8988T (cell line): ENCODE measurements around the gene LEMD1.

Source experiments
- DNase-seq: peaks from one replicate; pipeline ENCODE4 v3.0.0; 2011

Gene LEMD1, protein sequence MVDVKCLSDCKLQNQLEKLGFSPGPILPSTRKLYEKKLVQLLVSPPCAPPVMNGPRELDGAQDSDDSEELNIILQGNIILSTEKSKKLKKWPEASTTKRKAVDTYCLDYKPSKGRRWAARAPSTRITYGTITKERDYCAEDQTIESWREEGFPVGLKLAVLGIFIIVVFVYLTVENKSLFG

DNA sequence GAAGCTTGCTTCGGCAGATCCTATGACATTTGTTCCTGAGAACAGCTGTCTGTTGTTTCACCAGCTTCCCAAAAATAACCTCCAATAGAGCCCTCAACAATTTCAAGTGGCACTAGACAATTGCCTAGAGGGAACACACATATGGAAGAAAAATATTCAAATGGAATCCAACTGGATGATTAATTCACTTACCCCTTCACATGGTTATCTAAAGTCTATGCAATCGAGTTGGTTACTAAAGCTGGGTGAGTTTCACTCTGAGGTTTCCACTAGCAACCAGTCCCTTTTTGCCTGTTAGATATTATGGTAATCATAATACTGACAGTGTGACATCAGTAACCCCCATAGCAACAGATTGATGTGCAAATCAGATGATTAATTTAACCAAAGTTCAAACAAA is at the start of gene LEMD1:
Gene LEMD1 (minus strand): TSS at position 259 of the 400 bp plus-strand sequence. CDS start 1,520 bp downstream, outside the sequence.
- DNase-seq = no peak

DNA sequence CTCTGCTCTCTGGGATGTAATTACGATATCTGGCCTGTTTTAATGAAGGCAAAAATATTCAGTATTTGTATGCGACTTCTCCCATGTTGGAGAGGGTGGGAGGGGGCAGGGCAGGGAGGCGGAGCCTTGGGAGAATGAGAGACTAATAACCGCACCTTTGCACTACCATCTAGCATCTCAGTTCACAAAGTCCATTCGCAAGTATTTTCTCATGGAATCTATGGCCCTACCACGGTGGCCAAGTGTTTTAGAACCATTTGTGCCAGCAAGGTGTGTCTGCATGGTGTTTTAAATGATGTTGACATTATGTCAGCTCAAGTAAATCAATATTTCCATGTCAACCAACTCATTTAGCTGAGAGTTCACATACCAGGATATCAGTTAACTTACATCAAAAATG is 48.3 kb upstream of the LEMD1 start:
- DNase-seq = no peak

DNA sequence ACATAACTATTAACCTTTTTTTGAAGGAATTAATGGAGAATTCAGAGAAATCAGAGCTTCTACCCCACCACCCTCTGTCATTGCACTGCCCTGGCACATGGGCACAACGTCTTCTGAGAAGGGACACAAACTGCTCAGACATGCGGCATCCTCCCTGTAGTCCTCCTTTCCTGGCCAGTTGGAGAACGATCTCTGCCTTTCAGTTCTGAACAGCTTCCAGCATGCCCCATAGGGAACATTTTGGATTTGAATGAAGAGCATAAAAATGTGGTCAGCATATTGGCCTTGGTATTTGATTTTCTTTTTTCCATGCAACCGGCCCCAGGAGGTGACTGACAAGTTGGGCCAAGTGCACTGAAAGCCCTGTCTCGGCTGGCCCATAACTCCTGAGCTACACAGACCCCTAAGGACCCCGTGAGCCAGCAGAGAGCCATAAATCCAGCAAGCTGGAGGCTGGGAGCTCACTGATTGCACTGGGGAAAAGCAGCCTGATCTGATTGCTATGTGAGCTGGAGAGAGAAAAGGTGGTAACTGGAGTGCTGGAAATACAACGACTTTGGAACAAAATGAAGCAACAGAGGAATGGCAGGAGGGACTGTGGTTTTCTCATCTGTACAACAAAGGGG is 44.9 kb upstream of the LEMD1 start:
- no peak for DNase-seq

DNA sequence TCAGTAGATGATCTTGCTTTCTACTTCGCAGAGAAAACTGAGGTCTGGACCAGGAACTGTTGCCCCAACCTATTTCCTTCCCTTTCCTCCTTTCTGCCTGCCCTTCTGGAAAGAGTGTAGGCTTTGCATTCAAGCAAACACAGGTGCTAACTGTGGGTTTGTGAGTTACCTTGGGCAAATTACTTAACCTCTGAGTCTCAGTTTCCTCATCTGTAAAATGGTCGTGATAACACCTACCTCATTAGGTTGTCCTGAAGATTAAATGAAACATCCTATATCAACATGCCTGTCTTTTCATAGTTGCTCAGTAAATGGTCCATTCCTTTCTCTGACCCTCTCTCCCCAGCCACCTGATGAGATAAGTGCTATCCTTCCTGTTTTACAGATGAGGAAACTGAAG is 43.5 kb upstream of the LEMD1 start:
- DNase-seq = no peak

DNA sequence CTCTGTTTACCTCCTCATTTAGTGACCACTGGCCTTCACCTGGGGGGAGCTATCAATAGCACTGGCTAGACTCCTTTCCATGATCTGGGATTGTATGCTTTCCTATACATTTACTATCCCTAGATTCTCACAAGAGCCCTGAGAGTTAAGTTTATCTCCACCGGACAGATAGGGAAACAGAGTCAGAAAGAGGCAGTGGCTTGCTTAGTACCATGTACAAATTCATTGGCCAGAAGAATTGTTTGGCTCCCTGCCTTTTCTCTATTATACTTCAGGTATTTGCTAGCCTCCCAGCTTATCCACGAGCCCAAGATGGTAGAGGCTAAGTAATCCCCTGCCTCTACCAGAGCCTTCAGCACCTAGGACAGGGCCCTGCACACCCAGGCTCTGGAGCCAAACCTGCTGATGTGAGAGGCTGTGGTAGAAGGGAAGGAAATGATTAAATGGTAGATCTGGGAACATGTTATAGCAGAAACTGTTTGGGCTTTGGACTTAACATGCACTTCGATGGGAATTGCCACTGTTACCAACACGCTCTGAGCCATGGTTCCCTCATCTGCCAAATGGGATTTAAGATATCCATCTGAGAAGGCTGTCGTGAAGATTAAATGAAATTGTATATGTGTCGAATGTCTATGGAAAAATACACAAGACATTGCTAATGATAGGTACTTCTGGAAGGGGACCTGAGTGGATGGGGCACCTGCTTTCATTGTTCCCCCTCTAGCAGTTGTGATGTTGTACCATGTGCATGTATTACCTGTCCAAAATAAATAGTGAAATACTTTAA is 37.1 kb upstream of the LEMD1 start:
- DNase-seq = no peak

DNA sequence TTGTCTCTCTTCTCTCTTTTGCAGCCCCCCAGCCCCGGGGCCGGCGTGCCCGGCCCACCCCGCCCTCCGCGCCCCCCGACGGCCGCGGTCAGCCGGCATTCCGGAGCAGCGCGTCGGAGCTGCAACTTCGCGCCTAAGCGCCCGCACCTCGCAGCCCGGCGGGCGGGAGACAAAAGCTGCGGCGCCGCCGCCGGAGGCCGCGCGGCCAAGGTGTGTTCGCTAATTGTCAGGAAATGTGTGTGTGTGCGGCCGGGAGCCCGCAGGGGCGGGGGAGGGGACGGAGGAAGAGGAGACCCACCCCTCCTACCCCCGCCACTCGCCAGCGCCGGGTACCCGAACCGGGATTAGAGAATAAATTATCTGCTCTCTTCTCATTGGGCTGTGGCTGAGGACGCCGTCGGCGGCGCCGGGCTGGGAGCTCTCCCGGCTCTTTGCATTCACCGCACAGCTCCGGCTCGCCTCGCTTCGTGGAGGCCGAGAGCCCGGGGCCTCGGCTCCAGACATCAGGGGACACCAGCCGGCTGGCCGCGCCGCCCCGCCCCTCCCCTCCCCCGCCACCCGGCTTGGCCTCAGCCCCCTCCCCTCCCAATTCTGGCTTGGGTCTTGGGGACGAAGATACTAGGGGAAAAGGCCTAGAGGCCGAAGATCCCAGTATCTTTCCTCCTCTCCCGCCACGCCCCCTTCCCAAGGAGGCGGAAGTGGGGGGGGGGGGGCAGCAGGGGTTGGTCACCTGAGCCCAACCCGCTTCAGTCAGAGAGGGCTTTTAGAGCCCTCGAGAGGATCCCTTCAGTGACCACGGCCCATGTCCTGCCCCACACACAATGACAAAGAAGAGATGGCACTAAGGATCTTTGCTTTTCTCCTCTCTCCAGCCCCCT is 35.3 kb upstream of the LEMD1 start:
- no peak for DNase-seq

DNA sequence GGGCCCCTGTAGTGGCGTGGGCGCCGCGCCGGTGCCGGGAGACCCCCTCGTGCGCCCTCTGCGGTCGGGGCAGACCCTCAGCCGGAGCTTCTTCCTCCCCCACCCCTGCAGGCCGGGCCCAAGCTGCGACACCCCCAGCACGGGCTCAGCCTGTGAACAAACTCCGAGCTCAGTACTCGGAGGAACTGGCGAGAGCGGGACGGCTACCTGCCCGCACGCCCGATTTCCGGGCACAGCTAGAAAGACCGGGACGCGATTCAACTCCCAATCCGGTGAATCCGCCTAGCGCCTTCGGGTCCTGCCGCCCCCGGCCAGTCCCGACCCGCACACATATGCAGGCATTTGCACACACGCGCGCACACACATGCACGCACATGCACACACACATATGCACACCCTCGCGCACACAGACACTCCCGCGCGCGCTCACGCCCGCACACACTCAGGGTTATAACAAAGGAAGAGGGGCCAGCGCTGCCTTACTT is 34.6 kb upstream of the LEMD1 start:
- no peak for DNase-seq

DNA sequence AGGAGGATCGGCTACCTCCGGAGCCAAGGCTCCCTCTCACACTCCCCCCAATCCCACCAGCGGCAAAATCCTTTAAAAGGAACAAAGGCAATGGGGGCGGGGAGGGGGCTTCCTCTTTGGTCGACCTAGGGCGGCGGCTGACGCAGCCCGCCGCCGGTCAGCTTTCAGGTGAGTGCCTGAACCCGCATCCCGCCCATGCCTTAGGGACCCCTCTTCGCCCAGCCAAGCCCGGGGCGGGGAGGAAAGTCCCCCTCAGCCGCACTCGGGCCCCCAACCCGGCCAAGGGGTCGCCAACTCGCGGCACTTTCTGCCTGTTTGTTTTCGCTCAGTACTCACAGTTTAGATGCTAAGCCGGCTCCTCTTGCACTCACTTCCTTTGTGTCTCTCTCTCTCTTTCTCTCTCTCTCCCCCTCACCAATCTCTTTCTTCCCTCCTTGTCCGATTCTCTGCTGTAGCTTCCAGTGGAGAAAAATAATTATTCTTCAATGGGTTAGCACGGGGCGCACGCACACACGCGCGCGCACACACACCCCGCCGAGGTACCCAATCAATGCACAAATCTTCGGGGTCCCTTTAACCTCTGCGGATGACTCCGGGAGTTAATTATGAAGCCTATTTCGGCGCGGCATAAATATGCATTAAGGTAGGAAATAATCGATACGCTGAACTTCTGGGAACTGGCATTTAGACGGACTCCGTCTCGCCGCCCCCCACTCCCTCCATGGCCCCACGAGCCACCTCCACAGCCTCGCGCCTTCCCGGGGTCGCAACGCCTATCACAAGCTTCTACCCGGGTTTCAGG is 33.9 kb upstream of the LEMD1 start, which contains the start of gene BLACAT1:
Gene BLACAT1 (minus strand): TSS at position 465 of the 802 bp plus-strand sequence.
- DNase-seq = no peak

DNA sequence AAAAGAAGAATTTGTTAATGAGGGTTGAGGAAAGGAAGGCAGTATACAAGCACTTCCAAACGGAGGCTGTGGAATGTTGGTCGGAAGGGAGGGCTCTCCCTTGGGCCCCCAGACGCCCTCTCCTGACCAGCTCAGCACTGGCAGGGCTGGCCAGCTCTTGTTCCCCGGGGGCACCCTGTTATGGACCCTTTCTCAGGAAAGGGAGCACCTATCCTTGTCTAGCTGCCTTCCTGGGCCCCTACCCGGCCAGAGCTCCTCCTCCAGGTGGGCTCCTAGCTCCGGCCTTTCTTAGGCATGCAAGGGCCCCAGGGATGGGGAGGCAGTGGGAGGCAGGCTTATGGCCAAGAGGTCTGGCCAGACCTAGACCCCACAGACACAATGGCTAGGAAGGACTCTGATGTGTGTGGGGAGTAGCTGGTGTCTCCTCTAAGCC is 33.1 kb upstream of the LEMD1 start:
- no peak for DNase-seq

DNA sequence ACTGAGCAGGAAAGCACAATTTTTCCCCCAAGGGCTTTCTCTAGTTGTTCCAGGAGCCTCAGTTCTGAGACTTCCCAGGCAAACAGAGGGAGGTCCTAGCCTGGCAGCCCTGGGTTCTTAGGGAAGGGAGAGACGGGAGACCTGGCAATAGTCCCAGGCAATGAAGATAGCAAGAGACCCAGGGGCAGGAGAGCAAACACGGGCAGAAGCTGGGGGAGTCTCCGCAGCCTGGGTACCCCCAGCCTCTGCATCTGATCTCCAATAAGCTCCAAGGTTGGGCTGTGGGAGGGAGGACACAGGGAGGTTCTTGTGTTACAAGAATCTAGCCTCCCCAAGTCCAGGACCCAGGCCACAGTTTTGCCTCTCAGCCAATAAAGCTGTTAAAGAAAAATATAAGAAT is 31.6 kb upstream of the LEMD1 start:
- no peak for DNase-seq

DNA sequence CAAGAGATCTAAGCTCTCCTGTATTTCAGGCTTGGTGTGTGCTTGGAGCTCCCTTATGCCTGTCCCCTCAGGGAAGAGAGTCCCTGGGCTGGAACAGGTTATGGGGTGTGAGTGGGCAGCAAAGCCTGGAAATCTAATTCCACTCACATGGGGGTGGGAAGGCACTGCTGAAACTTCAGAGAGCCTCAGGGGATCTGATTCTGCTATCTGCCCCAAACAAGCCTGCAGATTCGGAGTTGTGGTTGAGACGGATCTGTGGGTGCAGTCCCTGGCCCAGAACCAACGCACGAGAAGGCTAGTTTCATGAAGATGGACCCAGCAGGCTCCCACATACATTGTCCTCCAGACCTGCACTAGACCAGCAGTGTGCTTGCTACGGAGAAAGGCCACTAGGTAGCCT is 31.1 kb upstream of the LEMD1 start:
- no peak for DNase-seq

DNA sequence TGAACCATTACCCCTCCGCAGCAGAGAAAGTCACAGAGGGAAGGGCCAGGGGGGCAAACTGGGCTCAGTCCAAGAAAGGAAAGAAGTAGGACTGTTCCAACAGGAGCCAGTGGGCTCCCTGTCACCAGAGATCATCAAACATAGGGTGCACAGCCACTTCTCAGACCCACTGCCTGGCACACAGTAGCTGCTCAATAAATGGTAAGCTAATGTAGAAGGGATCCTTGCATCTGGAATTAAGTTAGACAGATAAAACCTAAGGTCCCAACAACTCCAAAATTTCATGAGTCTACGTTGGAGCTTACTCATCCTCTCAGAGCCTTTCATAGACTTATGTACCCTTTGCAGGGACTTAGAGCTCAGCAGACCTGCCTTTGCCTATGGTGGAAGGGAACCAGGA is 30.5 kb upstream of the LEMD1 start:
- DNase-seq = no peak

DNA sequence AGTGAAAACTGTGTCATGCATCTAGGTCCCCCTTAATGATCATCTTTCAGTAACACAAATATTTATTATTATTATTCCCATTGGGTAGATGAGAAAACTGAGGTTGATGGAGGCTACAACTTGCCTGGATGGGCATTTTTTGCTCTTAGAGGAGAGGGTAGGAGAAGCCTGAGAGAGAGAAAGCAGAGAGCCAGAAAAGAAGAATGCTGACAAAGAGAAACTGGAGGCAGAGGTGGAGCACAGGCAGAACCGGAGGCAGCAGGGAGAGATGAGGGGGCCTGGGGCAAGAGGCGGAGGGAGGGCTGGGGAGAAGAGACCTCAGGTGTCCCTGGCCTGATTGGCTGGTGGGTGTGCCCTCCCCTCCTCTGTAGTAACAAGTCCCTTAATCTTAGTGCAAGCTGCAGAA is 29.9 kb upstream of the LEMD1 start:
- DNase-seq = no peak

DNA sequence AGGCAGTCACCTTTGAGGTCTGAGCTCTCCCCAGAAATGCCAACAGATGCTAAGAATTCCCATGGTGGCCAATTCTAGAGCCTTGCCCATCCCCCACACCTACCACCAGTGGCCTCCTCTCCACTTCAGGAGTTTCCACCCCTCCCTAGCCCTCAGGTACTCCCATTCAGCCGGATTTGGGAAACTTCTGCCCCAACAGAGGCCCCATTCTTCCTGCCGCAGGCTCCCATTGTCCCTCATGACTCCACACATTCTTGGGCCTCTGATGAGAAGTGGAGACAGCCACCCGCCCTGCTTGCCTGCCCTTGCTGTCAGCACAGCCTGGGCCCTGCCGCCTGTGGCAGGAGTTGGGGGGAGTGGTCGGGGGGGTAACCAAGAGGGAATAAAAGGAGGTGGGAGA is 29.3 kb upstream of the LEMD1 start:
- DNase-seq = no peak

DNA sequence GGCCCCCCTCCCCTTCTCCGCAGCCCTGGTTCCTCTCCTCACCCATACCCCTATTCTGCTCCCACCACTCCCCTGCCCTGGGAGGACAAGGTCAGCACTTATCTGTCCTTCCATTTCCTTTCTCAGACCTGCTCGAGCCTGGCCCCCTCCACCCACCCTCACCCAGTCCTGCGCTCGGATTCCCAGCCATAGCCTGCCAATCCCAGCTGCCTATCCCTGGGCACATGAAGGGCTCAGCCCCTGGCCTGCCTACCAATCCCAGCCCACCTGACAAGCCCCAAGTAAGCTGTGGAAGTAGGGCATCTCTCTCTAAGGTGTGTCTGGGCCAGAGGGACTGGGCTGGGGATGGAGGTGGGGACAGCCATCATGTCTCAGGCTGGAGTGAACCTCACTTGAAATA is 28.6 kb upstream of the LEMD1 start:
- DNase-seq = no peak

DNA sequence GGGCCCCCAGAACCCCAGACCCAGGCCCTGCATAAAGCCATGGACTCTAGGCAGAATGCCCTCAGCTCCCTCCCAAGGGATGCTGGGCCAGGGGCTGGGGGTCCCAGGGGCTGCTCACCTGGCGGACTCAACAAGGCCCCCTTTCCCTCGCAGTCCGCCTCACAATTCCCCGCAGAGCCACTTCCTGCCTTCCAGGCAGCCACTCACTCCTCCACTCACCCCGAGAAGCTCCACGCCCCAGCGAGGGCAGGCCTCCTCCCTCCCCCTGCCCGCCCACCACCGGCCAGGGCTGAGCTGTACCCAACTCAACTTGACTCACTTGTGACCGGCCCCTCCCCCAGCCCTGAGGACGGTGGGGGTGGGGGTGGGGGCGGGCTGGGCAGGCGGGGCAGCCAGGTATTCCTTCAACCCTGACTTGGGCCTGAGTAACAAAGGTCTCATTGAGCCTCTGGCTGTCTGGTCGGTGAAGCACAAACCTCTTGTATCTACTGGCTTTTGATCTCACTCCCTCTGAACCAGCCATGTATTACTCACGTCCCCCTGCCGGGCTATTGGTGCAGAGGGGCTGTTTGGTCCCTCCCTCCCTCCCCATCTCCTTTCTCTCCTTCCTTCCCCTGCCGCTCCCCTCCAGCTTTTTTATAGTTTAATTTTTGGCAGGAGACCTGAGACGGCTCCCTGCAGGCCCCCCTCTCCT is 28.0 kb upstream of the LEMD1 start:
- DNase-seq = no peak

DNA sequence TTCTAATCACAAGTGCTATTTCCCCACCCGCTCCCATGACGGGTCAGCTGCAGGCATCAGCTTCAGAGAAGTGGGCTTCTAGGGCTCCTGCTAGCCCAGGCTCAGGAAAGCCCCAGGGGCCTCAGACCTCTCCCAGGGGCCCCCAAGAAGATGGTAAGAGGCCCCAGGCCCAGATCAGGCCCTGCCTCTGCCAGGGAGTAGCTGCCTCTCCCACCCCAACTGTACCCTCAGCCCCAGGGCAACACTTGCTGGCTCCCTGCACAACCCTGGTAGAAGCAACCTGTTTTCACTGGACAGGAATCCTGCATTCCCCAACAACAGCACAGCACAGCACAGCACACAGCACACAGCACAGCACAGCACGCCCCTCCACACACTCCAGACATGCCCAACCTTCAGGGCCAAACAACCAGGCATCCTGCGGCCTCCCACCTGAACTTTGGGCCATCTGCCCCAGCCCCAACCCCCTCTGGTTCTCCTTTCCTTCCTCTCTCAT is 27.4 kb upstream of the LEMD1 start:
- no peak for DNase-seq

DNA sequence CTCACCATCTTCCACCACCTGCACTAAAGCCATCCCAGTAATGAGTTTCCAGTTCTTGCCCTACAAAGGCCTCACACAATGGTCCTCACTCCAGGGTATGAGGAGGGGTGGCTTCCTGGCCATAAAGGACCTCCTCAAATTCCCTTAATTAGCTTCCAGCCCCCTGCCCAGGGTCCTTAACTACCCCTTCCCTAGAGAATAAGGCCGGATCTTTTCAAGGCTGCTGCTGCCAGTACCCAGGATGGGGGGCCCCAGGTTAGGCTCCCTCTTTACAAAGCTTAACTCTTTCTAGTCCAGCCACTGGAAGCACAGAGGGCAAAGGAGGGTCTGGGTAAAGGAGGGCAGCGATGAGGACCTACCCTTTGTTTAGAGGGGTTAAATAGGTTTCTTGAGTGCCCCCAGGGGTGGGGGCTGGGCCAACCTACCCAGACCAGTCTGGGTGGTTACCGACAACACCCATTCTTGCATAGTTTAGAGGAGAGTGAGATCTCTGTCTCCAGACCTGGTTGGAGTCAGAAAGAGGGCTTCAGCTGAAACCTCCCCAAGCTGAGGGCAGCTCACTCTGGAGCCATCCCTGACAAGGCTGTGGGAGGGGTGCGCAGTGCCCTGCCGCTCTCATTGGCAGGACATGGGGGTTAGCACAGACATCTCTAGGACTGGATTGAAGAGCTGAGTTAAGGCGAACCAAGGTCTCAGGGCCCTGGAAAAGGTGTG is 26.8 kb upstream of the LEMD1 start:
- DNase-seq = no peak

DNA sequence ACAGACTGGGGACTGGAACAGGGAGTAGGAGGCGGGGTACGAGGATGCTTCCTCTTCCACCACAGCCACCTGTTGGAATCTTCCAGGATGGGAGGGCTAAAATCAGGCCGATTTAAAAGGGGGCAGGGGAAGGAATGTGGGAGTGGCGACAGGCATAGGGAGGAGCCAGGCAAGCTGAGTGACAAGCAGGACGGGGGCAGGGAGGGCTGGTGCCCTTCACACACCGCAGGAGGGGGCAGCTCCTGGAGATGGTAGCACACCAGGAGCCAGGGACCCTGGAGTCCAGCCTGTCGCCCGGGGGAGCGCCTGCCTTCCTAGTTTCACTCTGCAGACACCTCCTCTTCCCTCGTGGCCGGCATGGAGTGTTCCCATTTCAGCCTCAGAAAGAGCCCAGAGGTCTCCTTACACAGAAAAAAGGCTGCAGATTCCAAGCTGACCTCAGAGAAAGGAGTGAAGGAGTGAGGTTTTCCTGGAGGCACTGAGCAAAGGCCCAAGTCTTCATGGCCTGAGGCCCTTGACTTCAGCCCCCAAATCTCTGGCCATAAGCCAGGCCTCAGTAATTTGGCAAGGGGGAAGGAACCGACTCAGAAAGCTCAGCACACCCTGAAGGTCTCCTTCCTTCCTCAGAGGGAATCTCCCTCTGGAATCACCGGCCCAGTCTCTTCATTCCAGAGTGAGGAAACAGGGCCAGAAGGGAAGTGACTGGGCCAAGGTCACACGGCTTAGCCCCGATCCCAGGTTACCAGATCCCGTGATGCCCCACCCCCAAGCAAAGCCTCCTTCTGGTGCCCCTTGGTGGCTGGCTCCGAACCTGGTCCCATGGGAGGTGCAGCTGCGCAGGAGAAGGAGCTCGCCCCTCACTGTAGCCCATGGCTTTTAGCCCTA is 25.8 kb upstream of the LEMD1 start:
- no peak for DNase-seq

DNA sequence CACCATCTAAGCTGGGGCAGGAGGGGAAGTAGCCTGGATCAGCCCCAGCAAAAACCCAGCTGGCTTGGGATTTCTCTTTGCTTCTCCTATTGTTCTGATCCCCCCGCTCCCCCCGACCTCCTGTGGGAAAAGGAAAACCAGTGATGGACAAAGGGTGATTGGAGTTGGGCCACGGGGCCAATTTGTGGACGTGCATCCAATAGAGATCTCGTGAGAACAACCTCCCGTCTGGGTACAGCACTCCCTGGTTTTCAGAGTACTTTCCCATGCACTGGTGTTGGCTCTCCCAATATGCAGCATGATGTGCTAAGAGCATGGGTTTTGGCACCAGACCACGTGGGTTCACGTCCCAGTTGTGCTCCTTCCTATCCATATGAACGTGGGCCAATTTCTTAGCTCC is 25.0 kb upstream of the LEMD1 start:
- no peak for DNase-seq
